NT2/D1 (cell line): ENCODE results near the gene NRXN2.

Experiments
- DNase-seq: peaks from one replicate; pipeline ENCODE4 v3.0.0-alpha.2; 2011; ENCODE audit warnings: low read depth, low spot score
- H3K27me3 ChIP-seq: 2 replicates; pipeline ENCODE4 v1.6.0; 2011; ENCODE audit warnings: mild to moderate bottlenecking; ENCODE audit not compliant: insufficient read length, insufficient read depth
- H3K36me3 ChIP-seq: 2 replicates; pipeline ENCODE4 v1.6.1; 2011; ENCODE audit warnings: mild to moderate bottlenecking, low read length, mixed read lengths; ENCODE audit not compliant: insufficient read depth, insufficient read length
- H3K4me1 ChIP-seq: 2 replicates; pipeline ENCODE4 v1.5.1; 2011; ENCODE audit not compliant: insufficient read depth, insufficient read length
- H3K4me3 ChIP-seq: 2 replicates; pipeline ENCODE4 v1.5.1; 2011; ENCODE audit warnings: low read depth; ENCODE audit not compliant: insufficient read length
- H3K9ac ChIP-seq: 2 replicates; pipeline ENCODE4 v1.6.0; 2011; ENCODE audit warnings: low read depth; ENCODE audit not compliant: insufficient read length
- H3K9me3 ChIP-seq: 2 replicates; pipeline ENCODE4 v1.5.1; 2011; ENCODE audit warnings: mild to moderate bottlenecking, low read length; ENCODE audit not compliant: insufficient read depth
- SUZ12 ChIP-seq: IDR thresholded peaks from 2 replicates; pipeline ENCODE4 v1.6.1; 2011; ENCODE audit not compliant: insufficient read length, insufficient read depth; ENCODE audit errors: extremely low read depth
- YY1 ChIP-seq: IDR thresholded peaks from 2 replicates; pipeline ENCODE4 v1.6.1; 2011; ENCODE audit not compliant: insufficient read length, insufficient read depth
- ZNF274 ChIP-seq: IDR thresholded peaks from 2 replicates; pipeline ENCODE4 v1.6.1; 2011; ENCODE audit warnings: mild to moderate bottlenecking, low read depth, low read length

The NRXN2 gene

GRCh38 chr11:64611176-64611575, 111.8 kb downstream of the NRXN2 start:
- no peak for DNase-seq
- no peaks in the 10 kb centered on the region for H3K9me3 ChIP-seq
- peaks cover 5% of the 10 kb centered on the region for H3K4me1 ChIP-seq
- H3K36me3 ChIP-seq: no peaks in the 10 kb centered on the region
- no peaks in the 10 kb centered on the region for H3K27me3 ChIP-seq
- TF ChIP-seq SUZ12 (no peak), ZNF274 (no peak), YY1 (no peak)
- no peak overlapping the region for H3K4me3 ChIP-seq
- H3K9ac ChIP-seq: no peak overlapping the region

GRCh38 chr11:64610596-64610995, 112.4 kb downstream of the NRXN2 start:
- Histone ChIP-seq H3K9me3 (no peaks in the 10 kb centered on the region), H3K36me3 (no peaks in the 10 kb centered on the region), H3K27me3 (no peaks in the 10 kb centered on the region), H3K9ac (no peak overlapping the region), H3K4me1 (peaks cover 7% of the 10 kb centered on the region), H3K4me3 (no peak overlapping the region)
- DNase-seq: no peak
- no peak for TF ChIP-seq ZNF274

GRCh38 chr11:64609436-64610047, 113.5 kb downstream of the NRXN2 start:
- no peak for DNase-seq
- Histone ChIP-seq H3K4me3 (no peak overlapping the region), H3K4me1 (peaks cover 17% of the 10 kb centered on the region), H3K9ac (no peak overlapping the region), H3K27me3 (no peaks in the 10 kb centered on the region), H3K9me3 (no peaks in the 10 kb centered on the region), H3K36me3 (no peaks in the 10 kb centered on the region)
- TF ChIP-seq SUZ12 (no peak), YY1 (no peak), ZNF274 (no peak)

GRCh38 chr11:64608636-64609035, 114.4 kb downstream of the NRXN2 start:
- no peak overlapping the region for H3K4me3 ChIP-seq
- H3K9me3 ChIP-seq: no peaks in the 10 kb centered on the region
- H3K36me3 ChIP-seq: no peaks in the 10 kb centered on the region
- H3K9ac ChIP-seq: no peak overlapping the region
- H3K27me3 ChIP-seq: no peaks in the 10 kb centered on the region
- DNase-seq: no peak
- no peak for TF ChIP-seq SUZ12
- no peak for TF ChIP-seq YY1
- TF ChIP-seq ZNF274: no peak
- peaks cover 14% of the 10 kb centered on the region for H3K4me1 ChIP-seq

GRCh38 chr11:64608046-64608445, 115.0 kb downstream of the NRXN2 start:
- Histone ChIP-seq H3K27me3 (no peaks in the 10 kb centered on the region), H3K9me3 (no peaks in the 10 kb centered on the region), H3K4me1 (peaks cover 14% of the 10 kb centered on the region), H3K36me3 (no peaks in the 10 kb centered on the region), H3K4me3 (no peak overlapping the region), H3K9ac (no peak overlapping the region)
- no peak for DNase-seq
- no peak for TF ChIP-seq SUZ12
- no peak for TF ChIP-seq YY1
- TF ChIP-seq ZNF274: no peak

- Histone ChIP-seq H3K9ac (no peak overlapping the region), H3K4me3 (no peak overlapping the region), H3K9me3 (no peaks in the 10 kb centered on the region), H3K27me3 (no peaks in the 10 kb centered on the region), H3K36me3 (no peaks in the 10 kb centered on the region), H3K4me1 (peaks cover 14% of the 10 kb centered on the region)
- no peak for DNase-seq
- TF ChIP-seq SUZ12 (no peak), ZNF274 (no peak), YY1 (no peak)
Observed at GRCh38 chr11:64607381-64607985, 115.5 kb downstream of the NRXN2 start.

GRCh38 chr11:64606796-64607380, 116.1 kb downstream of the NRXN2 start:
- Histone ChIP-seq H3K9me3 (no peaks in the 10 kb centered on the region), H3K9ac (no peak overlapping the region), H3K4me3 (no peak overlapping the region), H3K27me3 (no peaks in the 10 kb centered on the region), H3K4me1 (peaks cover 14% of the 10 kb centered on the region), H3K36me3 (no peaks in the 10 kb centered on the region)
- no peak for DNase-seq
- TF ChIP-seq YY1 (no peak), ZNF274 (no peak), SUZ12 (no peak)
